H1 (cell line): ENCODE data around the gene HDAC9. TPM values are rescaled to one million over a fixed set of nuclear protein-coding genes. Genes with fewer than 3 reads are reported as not detected.

Experiments
- BCL11A ChIP-seq, 2 experiments: IDR thresholded peaks; one replicate each; pipeline ENCODE4 v1.6.1; 2011; ENCODE audit warnings: low read depth in 2 of 2, low read length in 2 of 2, mild to moderate bottlenecking in 2 of 2
- CHD1 ChIP-seq: IDR thresholded peaks from 2 replicates; pipeline ENCODE4 v1.6.1; 2012; ENCODE audit warnings: low read depth, low read length, improper control_type of control experiment
- FOSL1 ChIP-seq: IDR thresholded peaks from 2 replicates; pipeline ENCODE4 v1.6.1; 2011; ENCODE audit warnings: mild to moderate bottlenecking, low read depth, low read length, moderate library complexity; ENCODE audit not compliant: insufficient read depth
- HDAC2 ChIP-seq, 2 experiments: fragments of 300-600 bp in 1 of 2; sonication (generic) in 1 of 2; IDR thresholded peaks; 2 replicates each; pipeline ENCODE4 v1.6.1; 2011 to 2012; ENCODE audit warnings: low read depth in 2 of 2, low read length in 2 of 2, mild to moderate bottlenecking in 2 of 2, moderate library complexity in 2 of 2, borderline replicate concordance in 1 of 2, inconsistent platforms in 1 of 2
- NRF1 ChIP-seq: IDR thresholded peaks from 2 replicates; pipeline ENCODE4 v1.6.1; 2011; ENCODE audit warnings: mild to moderate bottlenecking, low read depth, low read length, improper control_type of control experiment
- RBBP5 ChIP-seq: IDR thresholded peaks from 2 replicates; pipeline ENCODE4 v1.7.1; 2012; ENCODE audit warnings: low read depth, mild to moderate bottlenecking, inconsistent platforms, low read length, moderate library complexity, borderline replicate concordance
- TAF1 ChIP-seq: IDR thresholded peaks from 2 replicates; pipeline ENCODE4 v1.6.1; 2011; ENCODE audit warnings: mild to moderate bottlenecking, low read depth, low read length
- TBP ChIP-seq: IDR thresholded peaks from 2 replicates; pipeline ENCODE4 v1.6.1; 2011; ENCODE audit warnings: low read depth, low read length, improper control_type of control experiment
- ZNF274 ChIP-seq: IDR thresholded peaks from 2 replicates; pipeline ENCODE4 v1.7.0; 2012; ENCODE audit warnings: low read length, borderline replicate concordance; ENCODE audit errors: extremely low read depth
- polyA plus RNA-seq, 7 experiments: library from polyadenylated mRNA; depleted of rRNA in 3 of 7; stranded (reverse) in 5 of 7; unstranded in 2 of 7; fragments of >200 nt in 5 of 7; fragments of 200-250 nt in 2 of 7; gene quantifications; 1 replicate in 5 of 7; 2 replicates in 1 of 7; 4 replicates in 1 of 7; pipeline versions ENCODE4 v1.2.1 to v1.2.3, GENCODE V29; 2011 to 2013; ENCODE audit warnings: missing spikeins in 2 of 7, mixed read lengths in 2 of 7
- total RNA-seq: library from RNA; stranded (reverse); fragmentation: NEBNext Ultra II Directional; extraction: Animal tissue kit (Norgen Biotek cat#: 25700); gene quantifications from 2 replicates; pipeline ENCODE4 v1.2.1, GENCODE V29; 2021
- TF ChIP-seq, protein P1 (sequence below): IDR thresholded peaks from 2 replicates; pipeline ENCODE4 v1.6.1; 2011; ENCODE audit warnings: low read length, improper control_type of control experiment
- TF ChIP-seq, protein P2 (sequence below): IDR thresholded peaks from 2 replicates; pipeline ENCODE4 v1.6.1; 2012; ENCODE audit warnings: inconsistent platforms

Gene HDAC9
- total and polyA plus RNA-seq, 2 of the 8 experiments (the other 6 are each of a cell fraction or from before 2014, with no cell fraction given): 9.5 to 13.1 TPM

DNA sequence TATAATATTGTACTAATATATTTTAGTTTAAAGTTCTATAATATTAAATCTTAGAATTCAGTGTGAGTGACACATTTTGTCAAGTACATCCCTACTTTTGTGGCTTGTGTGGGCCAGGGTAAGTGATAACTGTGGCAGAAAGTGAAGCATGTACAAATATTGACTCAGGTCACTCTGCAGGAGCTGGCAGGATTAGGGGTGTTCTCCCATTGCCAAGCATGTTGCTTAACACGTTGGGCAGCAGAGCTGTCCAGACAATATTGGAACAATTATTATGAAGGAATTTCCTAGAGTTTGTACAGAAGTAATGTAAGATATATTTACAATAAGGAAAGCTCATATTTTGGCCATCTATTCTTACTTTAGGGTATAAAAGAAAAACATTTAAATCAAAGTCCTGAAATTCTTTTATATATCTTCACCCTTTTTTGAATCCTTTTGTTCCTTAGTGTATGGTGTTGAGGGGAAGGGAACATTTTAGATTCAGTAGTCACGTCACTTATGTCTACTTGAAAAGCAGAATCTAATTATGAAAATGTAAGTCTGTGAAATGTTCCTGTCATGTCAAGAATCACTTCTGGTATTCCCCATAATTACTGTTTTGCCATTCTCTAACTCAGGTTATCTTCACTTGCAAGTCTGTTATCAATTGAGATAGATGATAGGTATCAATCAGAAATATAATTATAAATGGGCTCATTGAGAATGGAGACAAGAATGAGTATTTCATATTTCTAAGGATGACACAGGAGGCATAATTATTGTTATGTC lies 4.0 kb downstream of the HDAC9 start (continued):
- TF ChIP-seq, protein P1, sequence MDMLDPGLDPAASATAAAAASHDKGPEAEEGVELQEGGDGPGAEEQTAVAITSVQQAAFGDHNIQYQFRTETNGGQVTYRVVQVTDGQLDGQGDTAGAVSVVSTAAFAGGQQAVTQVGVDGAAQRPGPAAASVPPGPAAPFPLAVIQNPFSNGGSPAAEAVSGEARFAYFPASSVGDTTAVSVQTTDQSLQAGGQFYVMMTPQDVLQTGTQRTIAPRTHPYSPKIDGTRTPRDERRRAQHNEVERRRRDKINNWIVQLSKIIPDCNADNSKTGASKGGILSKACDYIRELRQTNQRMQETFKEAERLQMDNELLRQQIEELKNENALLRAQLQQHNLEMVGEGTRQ: no peak
- no peak for TF ChIP-seq RBBP5
- TF ChIP-seq ZNF274: no peak
- TF ChIP-seq, protein P2, sequence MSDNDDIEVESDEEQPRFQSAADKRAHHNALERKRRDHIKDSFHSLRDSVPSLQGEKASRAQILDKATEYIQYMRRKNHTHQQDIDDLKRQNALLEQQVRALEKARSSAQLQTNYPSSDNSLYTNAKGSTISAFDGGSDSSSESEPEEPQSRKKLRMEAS: no peak
- no peak for TF ChIP-seq TBP
- TF ChIP-seq FOSL1: no peak
- TF ChIP-seq CHD1: no peak
- TF ChIP-seq TAF1: no peak
- no peak for TF ChIP-seq NRF1
- no peak for TF ChIP-seq HDAC2 (IDR thresholded peaks at IDR 0.05; ENCODE audit: borderline replicate concordance in 1 of 2, low read depth in 2 of 2, low read length in 2 of 2)
- TF ChIP-seq BCL11A (IDR thresholded peaks at IDR 0.05; ENCODE audit: low read depth in 2 of 2, low read length in 2 of 2): no peak
